HCT116 (cell line): ENCODE measurements around the gene XPNPEP3. TPM values are rescaled to one million over a fixed set of nuclear protein-coding genes. Genes with fewer than 3 reads are reported as not detected.

ENCODE experiments used
- ATAC-seq: fragments of 200-7000 bp; cut with Tn5 transposase; 2 replicates; pipeline ENCODE4 v1.9.1; 2020; ENCODE audit warnings: mild to moderate bottlenecking, moderate library complexity
- BruUV-seq: library from RNA; stranded (reverse); fragments of 400-500 nt; replicated peaks from 2 replicates; lab custom pipeline; 2021; lab: Mats Ljungman, UMichigan
- CTCF ChIA-PET: fragments of 300-600 bp; sonication (Branson Sonifier 250); formaldehyde crosslinking; loops from one replicate; lab custom pipeline; 2021; ENCODE audit warnings: antibody characterized with exemption; lab: Charles Lee
- POLR2A ChIA-PET: fragments of 300-600, 350-600 bp; sonication (Branson Sonifier 250); formaldehyde crosslinking; loops from one replicate; lab custom pipeline; 2021; ENCODE audit warnings: antibody characterized with exemption; lab: Charles Lee
- RAD21 ChIA-PET, 2 experiments: fragments of 300-600 bp; sonication (Branson Sonifier 250); formaldehyde crosslinking; loops; one replicate each; lab custom pipeline; 2023; ENCODE audit warnings: low total read pairs in 2 of 2; ENCODE audit not compliant: uncharacterized antibody in 2 of 2, unreplicated experiment in 2 of 2, low non-redundant PET in 1 of 2; lab: Charles Lee
- DNase-seq: peaks from one replicate; pipeline ENCODE4 v3.0.0-alpha.2; 2010; ENCODE audit warnings: low read depth, low spot score
- H2AFZ ChIP-seq: fragments of 200-600 bp; shearing (Covaris generic), sonication (generic); 2 replicates; pipeline ENCODE4 v1.6.1; 2017; ENCODE audit warnings: low read depth, mixed run types, mixed read lengths, antibody characterized with exemption, low read length; ENCODE audit not compliant: poor library complexity, severe bottlenecking
- H3K27ac ChIP-seq: 2 replicates; pipeline ENCODE4 v1.5.1; 2012; ENCODE audit warnings: low read depth, low read length
- H3K27me3 ChIP-seq: fragments of 200-600 bp; sonication (generic); 2 replicates; pipeline ENCODE4 v1.6.1; 2016; ENCODE audit warnings: mixed run types, low read length, mixed read lengths; ENCODE audit not compliant: insufficient read depth
- H3K36me3 ChIP-seq, 2 experiments: fragments of 200-500 bp in 1 of 2; fragments of 200-600 bp in 1 of 2; sonication (Bioruptor generic) in 1 of 2; sonication (generic) in 1 of 2; 2 replicates each; pipeline versions ENCODE4 v1.5.1 to v1.6.1; 2014 to 2016; ENCODE audit warnings: low read length in 2 of 2, inconsistent platforms in 1 of 2, mixed read lengths in 1 of 2, mixed run types in 1 of 2; ENCODE audit not compliant: insufficient read depth in 2 of 2, control insufficient read depth in 1 of 2
- H3K4me1 ChIP-seq, 2 experiments: fragments of 200-600 bp in 1 of 2; sonication (generic) in 1 of 2; 2 replicates each; pipeline versions ENCODE4 v1.5.1 to v1.6.1; 2012 to 2017; ENCODE audit warnings: low read length in 2 of 2, inconsistent platforms in 1 of 2, mild to moderate bottlenecking in 1 of 2, mixed read lengths in 1 of 2, mixed run types in 1 of 2, moderate library complexity in 1 of 2; ENCODE audit not compliant: insufficient read depth in 2 of 2, control insufficient read depth in 1 of 2
- H3K4me2 ChIP-seq: fragments of 200-600 bp; sonication (generic); 2 replicates; pipeline ENCODE4 v1.6.1; 2017; ENCODE audit warnings: mixed run types, low read length, mixed read lengths
- H3K4me3 ChIP-seq, 2 experiments: fragments of 200-600 bp in 1 of 2; sonication (generic) in 1 of 2; replicated peaks in 1 of 2; 2 replicates each; pipeline ENCODE4 v1.5.1; 2011 to 2016; ENCODE audit warnings: low read length in 2 of 2, control low read depth in 1 of 2, low read depth in 1 of 2, mild to moderate bottlenecking in 1 of 2, mixed read lengths in 1 of 2, mixed run types in 1 of 2
- H3K79me2 ChIP-seq: fragments of 200-600 bp; sonication (generic); 2 replicates; pipeline ENCODE4 v1.6.1; 2017; ENCODE audit warnings: mild to moderate bottlenecking, mixed run types, low read length, moderate library complexity, mixed read lengths; ENCODE audit not compliant: insufficient read depth
- H3K9ac ChIP-seq: fragments of 200-600 bp; sonication (generic); 2 replicates; pipeline ENCODE4 v1.6.1; 2016; ENCODE audit warnings: low read length, mixed read lengths
- H3K9me2 ChIP-seq: fragments of 200-600 bp; sonication (generic), shearing (Covaris generic); 2 replicates; pipeline ENCODE4 v1.6.1; 2017; ENCODE audit warnings: mixed run types, mild to moderate bottlenecking, moderate library complexity; ENCODE audit not compliant: insufficient read depth
- H3K9me3 ChIP-seq, 2 experiments: fragments of 200-500 bp in 1 of 2; fragments of 200-600 bp in 1 of 2; sonication (Bioruptor generic) in 1 of 2; sonication (generic) in 1 of 2; 2 replicates each; pipeline ENCODE4 v1.6.1; 2014 to 2017; ENCODE audit warnings: low read length in 2 of 2, mixed read lengths in 2 of 2, inconsistent platforms in 1 of 2, low read depth in 1 of 2, mild to moderate bottlenecking in 1 of 2, mixed run types in 1 of 2, moderate library complexity in 1 of 2; ENCODE audit not compliant: control insufficient read depth in 1 of 2, insufficient read depth in 1 of 2
- H4K20me1 ChIP-seq: fragments of 200-600 bp; sonication (generic), shearing (Covaris generic); 2 replicates; pipeline ENCODE4 v1.6.1; 2017; ENCODE audit warnings: mixed run types, mild to moderate bottlenecking, moderate library complexity; ENCODE audit not compliant: insufficient read depth
- ELF1 ChIP-seq: IDR thresholded peaks from 2 replicates; pipeline ENCODE4 v1.6.1; 2012; ENCODE audit warnings: low read depth, borderline replicate concordance
- RAD21 ChIP-seq: IDR thresholded peaks from 2 replicates; pipeline ENCODE4 v1.6.1; 2012; ENCODE audit warnings: low read depth, mild to moderate bottlenecking
- SRF ChIP-seq: IDR thresholded peaks from 2 replicates; pipeline ENCODE4 v1.6.1; 2012; ENCODE audit warnings: low read depth
- ZFX ChIP-seq: fragments of 450-650 bp; IDR thresholded peaks from 2 replicates; pipeline ENCODE4 v1.6.1; 2017
- intact Hi-C: fragments of 100-400 bp; cut with micrococcal nuclease; formaldehyde crosslinking; loops from 2 replicates; pipeline ENCODE4 v1.10.0; 2022
- total RNA-seq: library from RNA; stranded (reverse); gene quantifications from one replicate; pipeline ENCODE4 v1.2.1, GENCODE V29; 2021; ENCODE audit not compliant: unreplicated experiment
- TF ChIP-seq, protein P1 (sequence below), 3 experiments: fragments of 200-600 bp in 1 of 3; sonication (generic) in 1 of 3; IDR thresholded peaks in 2 of 3; conservative IDR thresholded peaks in 1 of 3; 2 replicates each; pipeline ENCODE4 v1.5.1; 2012 to 2017; ENCODE audit warnings: low read depth in 2 of 3, low read length in 2 of 3, antibody characterized with exemption in 1 of 3, borderline replicate concordance in 1 of 3, control low read depth in 1 of 3, mild to moderate bottlenecking in 1 of 3, mixed read lengths in 1 of 3, mixed run types in 1 of 3, moderate library complexity in 1 of 3; ENCODE audit not compliant: insufficient read depth in 1 of 3

Gene XPNPEP3
- total RNA-seq, 1 experiment from 2014 or later, result 29.8 TPM

DNA sequence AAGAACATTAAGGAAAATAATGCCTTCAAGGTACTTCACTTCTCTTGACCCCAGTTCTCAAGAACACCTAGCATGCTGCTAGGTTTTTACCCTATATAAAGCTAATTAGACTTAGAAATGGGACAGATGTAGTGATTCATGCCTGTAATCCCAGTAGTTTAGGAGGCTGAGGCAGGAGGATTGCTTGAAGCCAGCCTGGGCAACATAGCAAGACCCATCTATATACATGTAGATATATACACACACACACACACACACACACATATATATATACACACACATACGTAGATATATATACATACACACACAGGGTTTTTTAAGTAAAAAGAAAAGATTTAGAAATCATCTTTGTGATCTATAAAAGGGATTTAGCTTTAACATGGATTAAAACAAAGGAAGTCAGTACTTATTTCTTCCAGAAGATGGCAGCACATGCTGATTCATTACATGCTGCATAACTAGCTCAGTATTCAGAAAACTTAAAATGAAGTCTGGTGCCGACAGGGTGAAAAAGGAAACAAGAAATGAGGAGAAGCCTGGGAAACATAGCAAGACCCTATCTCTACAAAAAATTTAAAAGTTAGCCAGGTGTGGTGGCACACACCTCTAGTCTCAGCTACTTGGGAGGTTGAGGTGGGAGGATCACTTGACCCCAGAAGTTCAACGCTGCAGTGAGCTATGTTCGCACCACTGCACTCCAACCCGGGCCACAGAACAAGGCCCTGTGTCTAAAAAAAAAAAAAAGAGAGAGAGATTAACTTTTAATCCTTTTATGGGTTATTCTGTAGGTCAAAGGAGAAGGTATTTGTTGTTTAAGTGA, 65.7 kb downstream of the XPNPEP3 start:
- no peaks in the 10 kb centered on the region for H3K9me3 ChIP-seq
- BruUV-seq, result no TSS peak
- H3K36me3 ChIP-seq, result peaks cover 14 to 16% of the 10 kb centered on the region in 2 experiments
- no peak overlapping the region for H3K4me3 ChIP-seq
- ChIA-PET CTCF (interaction anchor here (0.5 to 2.1 kb wide), 35 partner anchors 8 to 624 kb away, joined by 3 to 17 read pairs (median 4); partner anchors contain the start of genes ACO2, EP300, PHF5A and RBX1), POLR2A (interaction anchor here (1.1 kb wide), 2 partner anchors 363 to 524 kb away, joined by 3 read pairs; partner anchors contain the start of genes RANGAP1 and TOB2), RAD21 (interaction anchor here (0.6 to 2.1 kb wide), 12 partner anchors 10 to 610 kb away, joined by 3 to 13 read pairs (median 3); partner anchors contain the start of gene EP300 (in 1 of the 2))
- TF ChIP-seq SRF (no peak), ZFX (no peak), ELF1 (no peak), RAD21 (peak; percentile 80)
- TF ChIP-seq, protein P1, sequence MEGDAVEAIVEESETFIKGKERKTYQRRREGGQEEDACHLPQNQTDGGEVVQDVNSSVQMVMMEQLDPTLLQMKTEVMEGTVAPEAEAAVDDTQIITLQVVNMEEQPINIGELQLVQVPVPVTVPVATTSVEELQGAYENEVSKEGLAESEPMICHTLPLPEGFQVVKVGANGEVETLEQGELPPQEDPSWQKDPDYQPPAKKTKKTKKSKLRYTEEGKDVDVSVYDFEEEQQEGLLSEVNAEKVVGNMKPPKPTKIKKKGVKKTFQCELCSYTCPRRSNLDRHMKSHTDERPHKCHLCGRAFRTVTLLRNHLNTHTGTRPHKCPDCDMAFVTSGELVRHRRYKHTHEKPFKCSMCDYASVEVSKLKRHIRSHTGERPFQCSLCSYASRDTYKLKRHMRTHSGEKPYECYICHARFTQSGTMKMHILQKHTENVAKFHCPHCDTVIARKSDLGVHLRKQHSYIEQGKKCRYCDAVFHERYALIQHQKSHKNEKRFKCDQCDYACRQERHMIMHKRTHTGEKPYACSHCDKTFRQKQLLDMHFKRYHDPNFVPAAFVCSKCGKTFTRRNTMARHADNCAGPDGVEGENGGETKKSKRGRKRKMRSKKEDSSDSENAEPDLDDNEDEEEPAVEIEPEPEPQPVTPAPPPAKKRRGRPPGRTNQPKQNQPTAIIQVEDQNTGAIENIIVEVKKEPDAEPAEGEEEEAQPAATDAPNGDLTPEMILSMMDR (IDR thresholded peaks at IDR 0.05 in 2 of 3, conservative IDR thresholded peaks at IDR 0.05 in 1 of 3; ENCODE audit: borderline replicate concordance in 1 of 3, insufficient read depth in 1 of 3, low read depth in 2 of 3, low read length in 2 of 3), result peak; percentile 48 to 77 (median 49); a peak in 5 of 6 replicates
- no peaks in the 10 kb centered on the region for H4K20me1 ChIP-seq
- no peak overlapping the region for H3K27ac ChIP-seq
- H3K4me1 ChIP-seq, result no peaks in the 10 kb centered on the region
- DNase-seq (peak; percentile 29), ATAC-seq (peak; percentile 66)
- no peaks in the 10 kb centered on the region for H3K9me2 ChIP-seq
- no peak overlapping the region for H3K4me2 ChIP-seq
- H3K9ac ChIP-seq, result no peak overlapping the region
- no peak overlapping the region for H2AFZ ChIP-seq
- H3K79me2 ChIP-seq, result no peaks in the 10 kb centered on the region
- no peaks in the 10 kb centered on the region for H3K27me3 ChIP-seq
- intact Hi-C loops, result loop anchor here (2.0 to 10.0 kb wide), 2 partner anchors 172 to 314 kb away; partner anchors contain the start of gene EP300
